ENCODE data around the gene PPP1R9A.

Gene PPP1R9A

DNA sequence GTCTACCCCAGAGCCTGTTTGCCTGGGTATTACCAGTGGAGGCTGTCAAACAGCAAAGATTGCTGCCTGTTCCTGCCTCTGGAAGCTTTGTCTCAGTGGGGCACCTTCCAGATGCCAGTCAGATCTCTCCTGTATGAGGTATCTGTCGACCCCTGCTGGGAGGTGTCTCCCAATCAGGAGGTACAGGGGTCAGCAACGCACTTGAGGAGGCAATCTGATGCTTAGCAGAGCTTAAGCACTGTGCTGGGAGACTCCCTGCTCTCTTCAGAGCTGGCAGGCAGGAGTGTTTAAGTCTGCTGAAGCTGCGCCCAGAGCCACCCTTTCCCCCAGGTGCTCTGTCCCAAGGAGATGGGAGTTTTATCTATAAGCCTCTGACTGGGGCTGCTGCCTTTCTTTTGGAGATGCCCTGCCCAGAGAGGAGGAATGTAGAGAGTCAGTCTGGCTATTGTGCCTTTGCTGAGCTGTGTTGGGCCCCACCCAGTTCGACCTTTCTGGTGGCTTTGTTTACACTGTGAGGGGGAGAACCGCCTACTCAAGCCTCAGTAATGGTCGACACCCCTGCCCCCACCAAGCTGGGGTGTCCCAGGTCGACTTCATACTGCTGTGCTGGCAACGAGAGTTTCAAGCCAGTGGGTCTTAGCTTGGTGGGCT, 62.2 kb downstream of the PPP1R9A start:
- no peaks in the 10 kb centered on the region for H3K4me1 ChIP-seq (ENCODE audit: insufficient read depth, low read length)
- H3K9ac ChIP-seq (ENCODE audit: low read depth, low read length) = no peak overlapping the region
- DNase-seq (no peak), ATAC-seq (ENCODE audit: insufficient read depth, low read depth) (no peak)
- no peaks in the 10 kb centered on the region for H3K79me2 ChIP-seq (ENCODE audit: insufficient read depth, low read length)
- no peaks in the 10 kb centered on the region for H3K36me3 ChIP-seq (ENCODE audit: insufficient read depth, low read length)
- TF ChIP-seq EZH2 (IDR thresholded peaks at IDR 0.05; ENCODE audit: borderline replicate concordance, low read depth, low read length, severe bottlenecking) = no peak
- TF ChIP-seq, protein P1, sequence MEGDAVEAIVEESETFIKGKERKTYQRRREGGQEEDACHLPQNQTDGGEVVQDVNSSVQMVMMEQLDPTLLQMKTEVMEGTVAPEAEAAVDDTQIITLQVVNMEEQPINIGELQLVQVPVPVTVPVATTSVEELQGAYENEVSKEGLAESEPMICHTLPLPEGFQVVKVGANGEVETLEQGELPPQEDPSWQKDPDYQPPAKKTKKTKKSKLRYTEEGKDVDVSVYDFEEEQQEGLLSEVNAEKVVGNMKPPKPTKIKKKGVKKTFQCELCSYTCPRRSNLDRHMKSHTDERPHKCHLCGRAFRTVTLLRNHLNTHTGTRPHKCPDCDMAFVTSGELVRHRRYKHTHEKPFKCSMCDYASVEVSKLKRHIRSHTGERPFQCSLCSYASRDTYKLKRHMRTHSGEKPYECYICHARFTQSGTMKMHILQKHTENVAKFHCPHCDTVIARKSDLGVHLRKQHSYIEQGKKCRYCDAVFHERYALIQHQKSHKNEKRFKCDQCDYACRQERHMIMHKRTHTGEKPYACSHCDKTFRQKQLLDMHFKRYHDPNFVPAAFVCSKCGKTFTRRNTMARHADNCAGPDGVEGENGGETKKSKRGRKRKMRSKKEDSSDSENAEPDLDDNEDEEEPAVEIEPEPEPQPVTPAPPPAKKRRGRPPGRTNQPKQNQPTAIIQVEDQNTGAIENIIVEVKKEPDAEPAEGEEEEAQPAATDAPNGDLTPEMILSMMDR (IDR thresholded peaks at IDR 0.05; ENCODE audit: borderline replicate concordance, extremely low read depth, low read length, poor library complexity, severe bottlenecking) = no peak
- H3K27me3 ChIP-seq (ENCODE audit: insufficient read depth, low read length, poor library complexity) = no peaks in the 10 kb centered on the region
- H3K4me2 ChIP-seq (ENCODE audit: insufficient read depth, low read length) = no peak overlapping the region
- no peak overlapping the region for H3K27ac ChIP-seq (ENCODE audit: low read length)
- no peaks in the 10 kb centered on the region for H4K20me1 ChIP-seq (ENCODE audit: insufficient read depth, low read length)
- H3K4me3 ChIP-seq (ENCODE audit: low read depth in 1 of 2, low read length in 2 of 2) = no peak overlapping the region
- no peak overlapping the region for H2AFZ ChIP-seq (ENCODE audit: low read depth, low read length)
- H3K9me3 ChIP-seq (ENCODE audit: insufficient read depth, low read length, severe bottlenecking) = no peaks in the 10 kb centered on the region

DNA sequence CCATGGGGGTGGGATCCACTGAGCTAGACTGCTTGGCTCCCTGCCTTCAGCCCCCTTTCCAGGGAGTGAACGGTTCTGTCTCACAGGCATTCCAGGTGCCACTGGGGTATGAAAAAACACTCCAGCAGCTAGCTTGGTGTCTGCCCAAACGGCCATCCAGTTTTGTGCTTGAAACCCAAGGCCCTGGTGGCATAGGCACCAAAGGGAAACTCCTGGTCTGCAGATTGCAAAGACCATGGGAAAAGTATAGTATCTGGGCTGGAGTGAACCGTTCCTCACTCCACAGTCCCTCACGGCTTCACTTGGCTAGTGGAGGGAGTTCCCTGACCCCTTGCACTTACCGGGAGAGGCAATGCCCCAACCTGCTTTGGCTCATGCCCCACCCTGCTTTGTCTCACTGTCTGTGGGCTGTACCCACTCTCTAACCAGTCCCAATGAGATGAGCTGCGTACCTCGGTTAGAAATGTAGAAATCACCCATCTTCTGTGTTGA, 62.7 kb downstream of the PPP1R9A start:
- Histone ChIP-seq H3K36me3 (ENCODE audit: insufficient read depth, low read length) (no peaks in the 10 kb centered on the region), H3K9me3 (ENCODE audit: insufficient read depth, low read length, severe bottlenecking) (no peaks in the 10 kb centered on the region), H4K20me1 (ENCODE audit: insufficient read depth, low read length) (no peaks in the 10 kb centered on the region), H2AFZ (ENCODE audit: low read depth, low read length) (no peak overlapping the region), H3K4me3 (ENCODE audit: low read depth in 1 of 2, low read length in 2 of 2) (no peak overlapping the region), H3K4me2 (ENCODE audit: insufficient read depth, low read length) (no peak overlapping the region), H3K27me3 (ENCODE audit: insufficient read depth, low read length, poor library complexity) (no peaks in the 10 kb centered on the region), H3K79me2 (ENCODE audit: insufficient read depth, low read length) (no peaks in the 10 kb centered on the region), H3K27ac (ENCODE audit: low read length) (no peak overlapping the region), H3K9ac (ENCODE audit: low read depth, low read length) (no peak overlapping the region), H3K4me1 (ENCODE audit: insufficient read depth, low read length) (no peaks in the 10 kb centered on the region)
- TF ChIP-seq, protein P1 (IDR thresholded peaks at IDR 0.05; ENCODE audit: borderline replicate concordance, extremely low read depth, low read length, poor library complexity, severe bottlenecking) = no peak
- TF ChIP-seq EZH2 (IDR thresholded peaks at IDR 0.05; ENCODE audit: borderline replicate concordance, low read depth, low read length, severe bottlenecking) = no peak
- no peak for DNase-seq
- no peak for ATAC-seq (ENCODE audit: insufficient read depth, low read depth)

DNA sequence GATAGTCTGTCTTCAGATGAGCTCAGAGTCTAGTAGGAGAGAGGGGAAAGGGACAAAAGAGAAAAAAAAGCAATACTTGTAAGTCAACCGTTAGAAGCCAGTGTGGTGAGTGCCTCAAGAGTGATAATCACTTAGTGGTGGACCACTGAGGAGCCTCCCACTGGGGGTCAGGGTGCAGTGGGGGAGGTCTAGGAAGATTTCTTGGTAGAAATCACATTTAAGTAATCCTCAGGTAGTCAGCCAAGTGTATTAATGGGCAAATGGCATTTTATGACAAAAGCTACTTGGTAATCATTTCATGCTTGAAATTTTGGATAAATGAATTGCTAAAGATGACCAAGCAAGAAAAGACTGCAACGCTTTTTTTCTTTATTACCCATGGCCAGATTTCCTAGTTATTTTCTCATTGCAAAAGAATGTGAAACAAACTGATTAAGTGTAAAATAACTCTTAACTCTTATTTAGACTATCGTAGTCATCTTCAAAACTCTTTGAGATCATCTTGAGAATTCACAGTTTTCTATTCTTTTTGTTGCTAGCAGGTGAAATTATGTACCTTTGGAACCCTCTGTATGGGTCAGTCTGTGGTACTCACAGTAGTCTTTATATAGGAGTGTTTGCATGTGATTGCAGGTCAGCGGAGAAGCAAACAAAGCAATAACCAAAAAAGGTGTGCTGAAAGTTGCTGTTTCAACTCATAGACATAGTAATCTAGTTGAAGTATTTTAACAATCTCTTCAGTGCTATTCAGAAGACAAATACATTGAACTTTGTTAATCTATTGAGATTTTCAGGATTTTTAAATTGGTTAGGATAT, 63.9 kb downstream of the PPP1R9A start:
- Histone ChIP-seq H3K9ac (ENCODE audit: low read depth, low read length) (no peak overlapping the region), H3K9me3 (ENCODE audit: insufficient read depth, low read length, severe bottlenecking) (no peaks in the 10 kb centered on the region), H3K27me3 (ENCODE audit: insufficient read depth, low read length, poor library complexity) (no peaks in the 10 kb centered on the region), H3K4me2 (ENCODE audit: insufficient read depth, low read length) (no peak overlapping the region), H3K4me3 (ENCODE audit: low read depth in 1 of 2, low read length in 2 of 2) (no peak overlapping the region), H3K79me2 (ENCODE audit: insufficient read depth, low read length) (no peaks in the 10 kb centered on the region), H3K27ac (ENCODE audit: low read length) (no peak overlapping the region), H3K4me1 (ENCODE audit: insufficient read depth, low read length) (no peaks in the 10 kb centered on the region), H4K20me1 (ENCODE audit: insufficient read depth, low read length) (no peaks in the 10 kb centered on the region), H2AFZ (ENCODE audit: low read depth, low read length) (no peak overlapping the region), H3K36me3 (ENCODE audit: insufficient read depth, low read length) (no peaks in the 10 kb centered on the region)
- TF ChIP-seq, protein P1 (IDR thresholded peaks at IDR 0.05; ENCODE audit: borderline replicate concordance, extremely low read depth, low read length, poor library complexity, severe bottlenecking) = no peak
- no peak for TF ChIP-seq EZH2 (IDR thresholded peaks at IDR 0.05; ENCODE audit: borderline replicate concordance, low read depth, low read length, severe bottlenecking)
- DNase-seq (no peak), ATAC-seq (ENCODE audit: insufficient read depth, low read depth) (no peak)
